Measurements from ENCODE around the gene SLC22A31. TPM values are rescaled to one million over a fixed set of nuclear protein-coding genes. Genes with fewer than 3 reads are reported as not detected.
A peak's percentile ranks its signal among the peaks of the same experiment; 100 is the strongest.

Gene SLC22A31
- total RNA-seq, 6 donors from 2014 or later: 71.0 to 320 (median 174) TPM

DNA sequence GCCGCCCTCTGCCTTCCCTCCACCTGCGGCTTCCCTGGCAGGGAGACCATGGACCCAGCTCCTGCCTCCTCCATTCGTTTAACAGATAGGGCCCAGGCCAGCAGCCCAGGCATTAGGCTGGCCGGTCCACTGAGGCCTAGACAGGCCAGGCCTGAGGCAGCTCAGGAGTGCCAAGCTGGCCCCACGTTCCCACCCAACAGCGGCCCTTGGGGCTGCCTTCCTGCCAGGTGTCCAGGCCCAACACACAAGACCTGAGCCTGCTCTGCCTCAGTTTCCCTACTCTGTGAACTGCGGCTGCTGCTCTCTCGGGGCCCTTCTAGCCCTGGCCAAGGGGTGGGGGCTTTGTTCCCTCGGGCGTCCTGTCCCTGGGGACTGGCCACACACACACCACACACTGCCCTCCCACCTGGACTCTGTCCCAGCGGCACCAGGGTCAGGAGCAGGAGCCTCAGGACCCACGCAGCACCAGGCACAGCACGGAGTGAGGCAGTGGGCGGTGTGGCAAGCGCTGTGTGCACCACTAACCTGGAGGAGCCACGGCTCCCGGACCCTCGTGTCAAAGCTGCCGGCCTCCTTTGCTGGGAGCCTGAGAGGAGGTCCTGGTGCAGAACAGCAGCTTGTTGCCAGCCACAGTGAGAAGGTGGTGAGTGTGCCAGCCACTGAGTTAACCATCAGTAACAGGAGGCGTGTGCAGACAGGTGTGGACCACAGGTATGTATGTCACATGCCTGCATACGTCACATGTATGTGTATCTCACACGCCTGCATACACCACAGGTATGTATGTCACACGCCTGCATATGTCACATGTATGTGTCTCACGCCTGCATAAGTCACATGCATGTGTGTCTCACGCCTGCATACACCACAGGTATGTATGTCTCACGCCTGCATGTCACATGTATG is 43.3 kb downstream of the SLC22A31 start:
- Histone ChIP-seq H3K27ac (no peak overlapping the region), H3K4me1 (peaks cover 16 to 36% (median 21%) of the 10 kb centered on the region in 4 donors), H3K4me3 (no peak overlapping the region), H3K36me3 (peaks cover 0 to 8% (median 0%) of the 10 kb centered on the region in 4 donors), H3K27me3 (no peaks in the 10 kb centered on the region), H3K9me3 (no peaks in the 10 kb centered on the region)
- TF ChIP-seq POLR2AphosphoS5 (IDR thresholded peaks at IDR 0.05) (no peak), POLR2A (IDR thresholded peaks at IDR 0.05) (no peak)
- TF ChIP-seq, protein P1, sequence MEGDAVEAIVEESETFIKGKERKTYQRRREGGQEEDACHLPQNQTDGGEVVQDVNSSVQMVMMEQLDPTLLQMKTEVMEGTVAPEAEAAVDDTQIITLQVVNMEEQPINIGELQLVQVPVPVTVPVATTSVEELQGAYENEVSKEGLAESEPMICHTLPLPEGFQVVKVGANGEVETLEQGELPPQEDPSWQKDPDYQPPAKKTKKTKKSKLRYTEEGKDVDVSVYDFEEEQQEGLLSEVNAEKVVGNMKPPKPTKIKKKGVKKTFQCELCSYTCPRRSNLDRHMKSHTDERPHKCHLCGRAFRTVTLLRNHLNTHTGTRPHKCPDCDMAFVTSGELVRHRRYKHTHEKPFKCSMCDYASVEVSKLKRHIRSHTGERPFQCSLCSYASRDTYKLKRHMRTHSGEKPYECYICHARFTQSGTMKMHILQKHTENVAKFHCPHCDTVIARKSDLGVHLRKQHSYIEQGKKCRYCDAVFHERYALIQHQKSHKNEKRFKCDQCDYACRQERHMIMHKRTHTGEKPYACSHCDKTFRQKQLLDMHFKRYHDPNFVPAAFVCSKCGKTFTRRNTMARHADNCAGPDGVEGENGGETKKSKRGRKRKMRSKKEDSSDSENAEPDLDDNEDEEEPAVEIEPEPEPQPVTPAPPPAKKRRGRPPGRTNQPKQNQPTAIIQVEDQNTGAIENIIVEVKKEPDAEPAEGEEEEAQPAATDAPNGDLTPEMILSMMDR (IDR thresholded peaks at IDR 0.05): no peak
- 79 to 94% methylated on average over 12 to 26 of the region's 26 CpGs for WGBS, 2 donors
- ATAC-seq (ENCODE audit: low FRiP score in 2 of 2) (no peak), DNase-seq (peak in 1 of 2 donors; percentile 54)

DNA sequence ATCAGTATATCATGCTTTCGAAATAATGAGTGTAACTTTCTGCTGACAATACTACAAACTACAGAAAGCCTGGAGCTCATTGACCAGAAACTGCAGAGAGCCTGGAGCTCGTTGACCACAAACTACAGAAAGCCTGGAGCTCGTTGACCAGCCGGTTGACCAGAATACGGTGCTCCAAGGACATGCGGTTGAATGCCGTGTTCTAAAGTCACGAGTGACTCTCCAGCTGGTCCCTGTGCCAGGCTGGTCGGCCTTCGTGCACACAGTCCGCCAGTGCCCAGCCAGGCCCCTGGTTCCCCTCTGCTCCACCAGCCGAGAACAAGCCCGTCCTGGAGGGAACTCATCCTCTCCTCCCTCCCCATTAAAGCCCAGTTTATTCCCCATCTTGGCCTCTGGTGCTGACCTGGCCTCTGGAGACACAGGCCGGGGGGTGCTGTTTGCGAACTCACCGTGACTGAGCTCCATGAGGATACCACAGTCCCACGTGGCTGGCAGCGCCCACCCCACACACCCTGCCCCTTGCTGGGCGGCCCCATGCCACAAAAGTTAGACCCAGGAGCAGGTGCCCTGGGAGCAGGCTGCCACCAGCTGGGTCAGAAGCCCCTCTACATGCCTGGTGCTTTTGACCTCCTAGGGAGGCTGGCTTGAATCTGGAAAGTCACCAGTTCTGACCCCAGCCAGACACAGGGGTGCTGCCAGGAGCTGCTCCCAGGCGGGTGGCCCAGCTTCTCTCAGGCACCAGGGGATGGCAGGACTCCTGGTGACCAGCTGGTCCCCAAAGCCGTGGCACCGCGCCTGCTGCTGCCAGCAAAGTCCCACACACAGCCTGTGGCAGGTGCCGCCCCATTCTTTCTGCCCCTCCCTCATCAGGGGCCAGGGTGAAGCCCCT is 44.2 kb downstream of the SLC22A31 start:
- H3K27me3 ChIP-seq: no peaks in the 10 kb centered on the region
- 48 to 49% methylated on average over 13 to 23 of the region's 24 CpGs for WGBS, 2 donors
- DNase-seq (peak in 1 of 2 donors; percentile 74), ATAC-seq (ENCODE audit: low FRiP score in 2 of 2) (no peak)
- TF ChIP-seq EP300 (IDR thresholded peaks at IDR 0.05) (no peak), POLR2AphosphoS5 (IDR thresholded peaks at IDR 0.05) (no peak), POLR2A (IDR thresholded peaks at IDR 0.05) (no peak)
- TF ChIP-seq, protein P1 (IDR thresholded peaks at IDR 0.05): no peak
- H3K4me1 ChIP-seq: peaks cover 16 to 36% (median 21%) of the 10 kb centered on the region in 4 donors
- H3K36me3 ChIP-seq: peaks cover 0 to 17% (median 1%) of the 10 kb centered on the region in 4 donors
- H3K9me3 ChIP-seq: no peaks in the 10 kb centered on the region
- H3K27ac ChIP-seq: peak overlapping the region in 3 of 4 donors; percentile 7 to 61 (median 52)
- H3K4me3 ChIP-seq: no peak overlapping the region

DNA sequence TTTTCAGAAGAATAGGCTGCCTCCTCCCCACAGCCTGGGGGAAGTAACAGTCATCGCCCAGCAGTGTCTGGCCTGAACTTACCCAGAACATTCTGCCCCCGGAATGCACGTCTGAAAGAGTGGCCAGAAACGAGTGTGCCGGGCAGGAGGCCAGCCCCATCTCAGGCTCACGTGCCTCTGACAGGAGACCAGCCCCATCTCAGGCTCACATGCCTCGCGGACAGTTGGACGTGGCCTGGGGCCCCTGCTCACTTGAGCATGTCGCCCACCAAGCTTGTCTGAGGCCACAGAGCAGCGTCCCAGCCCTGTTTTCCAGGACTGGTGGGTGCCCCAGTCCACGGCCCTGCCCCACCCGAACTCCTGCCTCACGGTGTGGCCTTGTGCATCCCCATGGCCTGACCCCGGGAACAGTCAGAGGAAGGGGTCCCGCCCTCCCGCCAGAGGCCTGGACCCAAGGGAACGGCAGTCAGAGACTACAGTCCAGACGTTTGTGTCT is 45.1 kb downstream of the SLC22A31 start:
- WGBS, 2 donors: 28 to 31% methylated on average over 8 to 17 of the region's 19 CpGs
- H3K4me1 ChIP-seq: peaks cover 16 to 36% (median 21%) of the 10 kb centered on the region in 4 donors
- peak overlapping the region in 2 of 4 donors; percentile 52 to 61 for H3K27ac ChIP-seq
- H3K27me3 ChIP-seq: no peaks in the 10 kb centered on the region
- no peaks in the 10 kb centered on the region for H3K9me3 ChIP-seq
- peaks cover 4 to 25% (median 10%) of the 10 kb centered on the region in 4 donors for H3K36me3 ChIP-seq
- peak; percentile 70 to 86 for DNase-seq
- H3K4me3 ChIP-seq: no peak overlapping the region
- peak; percentile 54 to 59 for ATAC-seq (ENCODE audit: low FRiP score in 2 of 2)
- TF ChIP-seq POLR2AphosphoS5 (IDR thresholded peaks at IDR 0.05) (peak in 1 of 2 donors; percentile 64), EP300 (IDR thresholded peaks at IDR 0.05) (no peak)

DNA sequence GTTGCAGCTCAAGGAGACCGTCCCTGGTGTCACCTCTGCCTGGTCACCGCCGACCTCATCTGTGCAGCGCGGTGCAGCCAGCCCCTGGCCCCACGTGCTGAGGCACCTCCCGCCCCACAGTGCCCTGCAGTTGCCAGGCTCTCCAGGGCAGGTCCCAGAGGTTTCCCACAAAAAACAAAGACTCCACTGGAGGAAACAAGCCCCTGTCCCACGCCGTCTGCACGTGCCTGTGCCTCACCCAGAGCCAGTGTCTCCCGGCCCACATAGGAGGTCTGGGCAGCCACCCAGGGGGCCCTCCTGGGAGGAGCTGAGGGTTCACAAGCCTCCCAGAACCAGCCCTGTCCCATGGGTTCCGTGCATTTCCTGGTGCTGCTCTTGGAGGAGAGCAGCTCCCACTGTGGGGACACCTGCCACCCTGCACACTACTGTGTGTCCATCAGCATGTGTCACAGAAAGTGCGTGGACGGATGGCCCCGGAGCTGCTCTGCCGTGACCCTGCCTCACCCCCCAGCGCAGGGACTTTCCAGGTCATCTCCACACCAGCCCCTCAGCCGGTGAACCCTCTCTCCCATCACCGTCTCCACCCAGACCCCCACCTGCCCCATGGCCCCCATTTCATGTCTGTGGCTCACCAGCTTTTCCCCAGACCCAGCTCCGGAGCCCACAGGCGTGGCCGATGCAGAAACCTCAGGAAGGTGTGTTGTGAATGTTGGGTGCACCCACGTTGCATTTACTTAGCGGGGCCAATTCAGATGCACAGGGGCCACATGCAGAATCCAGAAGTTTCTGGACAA is 45.8 kb downstream of the SLC22A31 start:
- ATAC-seq (ENCODE audit: low FRiP score in 2 of 2) (peak; percentile 6 to 11), DNase-seq (peak in 1 of 2 donors; percentile 59)
- WGBS, 2 donors: 61 to 64% methylated on average over 7 to 23 of the region's 24 CpGs
- Histone ChIP-seq H3K36me3 (peaks cover 6 to 32% (median 15%) of the 10 kb centered on the region in 4 donors), H3K27me3 (no peaks in the 10 kb centered on the region), H3K27ac (peak overlapping the region in 2 of 4 donors; percentile 52 to 61), H3K4me3 (no peak overlapping the region), H3K9me3 (no peaks in the 10 kb centered on the region), H3K4me1 (peaks cover 16 to 36% (median 21%) of the 10 kb centered on the region in 4 donors)
- TF ChIP-seq, protein P1 (IDR thresholded peaks at IDR 0.05): no peak
- no peak for TF ChIP-seq EP300 (IDR thresholded peaks at IDR 0.05)
- TF ChIP-seq POLR2AphosphoS5 (IDR thresholded peaks at IDR 0.05): no peak
- no peak for TF ChIP-seq POLR2A (IDR thresholded peaks at IDR 0.05)
